ENCODE results near the gene HMGN4. TPM values are rescaled to one million over a fixed set of nuclear protein-coding genes. Genes with fewer than 3 reads are reported as not detected.

Gene HMGN4
- total and polyA plus RNA-seq, 9 of the 15 experiments (the other 6 are each of a cell fraction or from before 2014, with no cell fraction given) = 35.4 to 134 (median 94.1) TPM

- no peak for TF ChIP-seq AFF4 (CRISPR knock-in tag; IDR thresholded peaks at IDR 0.05)
- TF ChIP-seq XRCC3 (IDR thresholded peaks at IDR 0.05) = no peak
- TF ChIP-seq MITF (IDR thresholded peaks at IDR 0.05) = no peak
- no peak for TF ChIP-seq ZNF282 (CRISPR knock-in tag; IDR thresholded peaks at IDR 0.05)
- peak; percentile 58; the same call in 1 of the 2 replicates for TF ChIP-seq ZNF79 (CRISPR knock-in tag; IDR thresholded peaks at IDR 0.05; ENCODE audit: low read depth)
- no peak for TF ChIP-seq ZNF740 (CRISPR knock-in tag; IDR thresholded peaks at IDR 0.05)
- TF ChIP-seq ZNF740 (tag; IDR thresholded peaks at IDR 0.05) = peak in 1 of 2 experiments; percentile 37; a peak in 1 of 4 replicates
- peak; percentile 71 for TF ChIP-seq SMAD4 (CRISPR knock-in tag; conservative IDR thresholded peaks at IDR 0.05)
- no peak for TF ChIP-seq ZBTB12 (CRISPR knock-in tag; IDR thresholded peaks at IDR 0.05)
- no peak for TF ChIP-seq NELFE (IDR thresholded peaks at IDR 0.05; ENCODE audit: insufficient read depth, insufficient read length)
- TF ChIP-seq PBX2 (CRISPR knock-in tag; IDR thresholded peaks at IDR 0.05; ENCODE audit: low read depth) = no peak
- no peak for TF ChIP-seq PBX2 (tag; conservative IDR thresholded peaks at IDR 0.05; ENCODE audit: low read depth)
- no peak for TF ChIP-seq EZH2 (IDR thresholded peaks at IDR 0.05; ENCODE audit: borderline replicate concordance, low read depth, low read length)
- no peak for TF ChIP-seq CBX2 (IDR thresholded peaks at IDR 0.05; ENCODE audit: insufficient read depth, low read length, poor library complexity, severe bottlenecking)
- TF ChIP-seq DIDO1 (tag; IDR thresholded peaks at IDR 0.05; ENCODE audit: low read depth) = no peak
- TF ChIP-seq MTF1 (CRISPR knock-in tag; IDR thresholded peaks at IDR 0.05; ENCODE audit: borderline replicate concordance) = no peak
- TF ChIP-seq RBM14 (IDR thresholded peaks at IDR 0.05; ENCODE audit: borderline replicate concordance, insufficient read depth, low read depth, low read length) = no peak
- TF ChIP-seq MTA1 (IDR thresholded peaks at IDR 0.05; ENCODE audit: borderline replicate concordance) = no peak
- TF ChIP-seq ZNF668 (CRISPR knock-in tag; IDR thresholded peaks at IDR 0.05) = peak; percentile 65; the same call in 1 of the 2 replicates
Measured at GRCh38 chr6:26491604-26492003, 46.6 kb upstream of the HMGN4 start (continued).

All from K562 (cell line).